Stimulated activated naive CD8-positive, alpha-beta T cell treated with anti-CD3 and anti-CD28 coated beads, Interleukin-15, amount 100 ng/mL, for 72 hours (primary cell): ENCODE results near the gene UBE2F.
"Not testable (repeated sequence)": the region's sequence is repeated elsewhere in the genome, so short reads cannot be mapped to it uniquely, and the experiment has no call there.

Experiments
- ATAC-seq: fragments of 150-1000 bp; cut with Tn5 transposase; 2 replicates; pipeline ENCODE4 v1.10.0; 2021; ENCODE audit warnings: mild to moderate bottlenecking, moderate library complexity
- DNase-seq, 2 donors: peaks; one replicate each; pipeline ENCODE4 v3.0.0; 2021 to 2022
- H3K27ac Mint-ChIP-seq, 2 donors: one replicate each; pipeline ENCODE4 v1.8.0; 2022; ENCODE audit warnings: mild to moderate bottlenecking in 2 of 2, mixed read lengths in 2 of 2, moderate library complexity in 2 of 2
- H3K27me3 Mint-ChIP-seq: one replicate; pipeline ENCODE4 v1.8.0; 2022; ENCODE audit warnings: mixed read lengths
- H3K4me1 Mint-ChIP-seq: one replicate; pipeline ENCODE4 v1.8.0; 2022; ENCODE audit warnings: mild to moderate bottlenecking, mixed read lengths
- H3K4me3 Mint-ChIP-seq, 2 donors: one replicate each; pipeline ENCODE4 v1.8.0; 2022; ENCODE audit warnings: mild to moderate bottlenecking in 2 of 2, mixed read lengths in 2 of 2, moderate library complexity in 1 of 2
- H3K9me3 Mint-ChIP-seq, 2 donors: one replicate each; pipeline ENCODE4 v1.8.0; 2022; ENCODE audit warnings: mixed read lengths in 2 of 2

UBE2F gene

GRCh38 chr2:238060096-238060541 lies 93.3 kb downstream of the UBE2F start:
- H3K9me3 Mint-ChIP-seq = peaks cover 0 to 4% of the 10 kb centered on the region in 2 donors
- peak overlapping the region; percentile 94 to 97 for H3K27ac Mint-ChIP-seq
- H3K4me3 Mint-ChIP-seq = peak overlapping the region; percentile 92 to 99
- H3K4me1 Mint-ChIP-seq = peaks cover 61% of the 10 kb centered on the region
- ATAC-seq = no peak
- no peak for DNase-seq
- peaks cover 21% of the 10 kb centered on the region for H3K27me3 Mint-ChIP-seq

DNA sequence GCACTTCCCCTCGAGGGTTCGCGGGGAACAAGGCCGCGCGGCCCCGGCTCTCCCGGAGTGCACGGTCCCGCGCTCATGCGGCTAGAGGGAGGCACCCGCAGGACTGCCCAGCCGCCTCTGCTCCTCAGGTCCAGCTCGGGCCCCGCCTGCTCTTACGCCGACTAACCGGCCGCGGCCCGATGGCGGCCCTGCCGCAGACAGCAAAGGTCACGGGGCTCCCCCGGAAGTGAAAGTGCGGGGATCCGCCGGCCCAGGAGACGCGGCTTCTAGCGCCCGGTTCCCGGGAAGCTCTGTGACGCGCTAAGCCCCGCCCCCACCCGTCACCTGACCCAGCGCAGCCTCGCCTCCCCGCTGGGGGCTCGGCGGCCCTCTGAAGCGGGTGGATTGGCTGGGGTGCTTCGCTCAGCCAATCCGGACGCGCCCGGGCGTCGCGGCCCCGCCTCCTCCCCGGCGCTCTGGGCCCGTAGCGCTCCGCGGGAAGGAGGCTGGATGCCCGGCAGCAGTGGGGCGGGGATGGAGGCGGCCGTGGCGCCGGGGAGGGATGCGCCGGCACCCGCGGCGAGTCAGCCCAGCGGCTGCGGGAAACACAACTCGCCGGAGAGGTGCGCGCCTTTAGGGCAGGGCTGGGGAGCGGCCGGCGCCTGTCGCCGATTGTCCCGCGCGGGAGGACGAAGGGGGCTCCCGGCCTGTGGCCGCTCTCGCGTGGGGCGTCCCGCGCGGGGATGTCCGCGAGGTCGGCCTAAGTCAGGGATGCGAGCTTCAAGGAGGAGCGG lies 93.9 kb downstream of the UBE2F start, which contains the start of gene SCLY:
TSS of gene SCLY (plus strand) at position 460 of the 773 bp plus-strand sequence. CDS start at position 514, 54 bp downstream.
- ATAC-seq = peak; percentile 98
- peaks cover 20% of the 10 kb centered on the region for H3K27me3 Mint-ChIP-seq
- H3K4me1 Mint-ChIP-seq = peaks cover 64% of the 10 kb centered on the region
- peak within 1 kb of the TSS; percentile 92 to 99 for H3K4me3 Mint-ChIP-seq
- DNase-seq = peak; percentile 93 to 96
- H3K9me3 Mint-ChIP-seq = peaks cover 0 to 4% of the 10 kb centered on the region in 2 donors
- peak within 1 kb of the TSS; percentile 94 to 97 for H3K27ac Mint-ChIP-seq

DNA sequence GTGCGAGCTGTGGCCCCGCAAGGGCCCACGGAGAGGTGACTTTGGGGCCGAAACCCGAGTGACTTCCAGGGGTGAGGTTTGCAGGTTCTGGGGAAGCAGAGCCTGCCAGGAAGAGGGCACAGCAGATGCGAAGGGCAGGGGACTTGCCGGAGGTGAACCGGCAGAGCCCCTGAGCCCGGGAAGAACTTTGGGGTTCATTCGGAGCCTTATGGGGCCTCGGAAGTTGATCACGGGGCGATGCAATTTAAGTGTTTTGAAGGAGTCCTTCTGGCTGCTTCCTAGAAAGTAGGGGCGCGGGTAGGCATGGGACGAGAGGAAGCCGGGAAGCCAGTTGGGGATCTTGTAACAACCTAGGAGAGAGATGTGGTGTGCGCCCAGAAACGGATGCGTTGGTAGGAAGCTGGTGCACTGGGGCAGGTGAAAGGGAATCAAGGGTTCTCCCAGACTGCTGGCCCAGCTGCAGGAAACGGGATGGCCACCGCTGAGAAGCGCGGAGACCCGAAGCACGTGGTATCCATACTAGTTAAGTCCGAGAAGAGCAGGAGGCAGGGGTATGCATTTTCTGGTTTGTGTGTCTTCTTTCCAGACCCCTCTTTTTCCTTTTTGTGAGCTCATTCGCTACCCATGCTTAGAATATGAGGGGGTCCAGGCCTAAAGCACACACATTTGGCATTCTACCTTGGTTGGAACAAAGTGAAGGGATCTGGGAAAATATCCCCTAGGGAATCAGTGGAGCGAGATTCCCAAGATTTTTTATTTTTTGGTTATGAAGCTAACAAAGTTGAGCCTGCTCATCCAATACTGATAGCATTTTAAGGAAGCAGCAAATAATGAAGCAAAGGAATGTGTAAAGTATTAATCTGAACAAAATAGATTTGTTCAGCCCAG lies 94.7 kb downstream of the UBE2F start:
- peak overlapping the region; percentile 92 to 99 for H3K4me3 Mint-ChIP-seq
- ATAC-seq = peak; percentile 25
- peaks cover 6 to 8% of the 10 kb centered on the region in 2 donors for H3K9me3 Mint-ChIP-seq
- no peak for DNase-seq
- H3K27me3 Mint-ChIP-seq = peaks cover 12% of the 10 kb centered on the region
- H3K4me1 Mint-ChIP-seq = peaks cover 72% of the 10 kb centered on the region
- peak overlapping the region; percentile 89 to 97 for H3K27ac Mint-ChIP-seq

DNA sequence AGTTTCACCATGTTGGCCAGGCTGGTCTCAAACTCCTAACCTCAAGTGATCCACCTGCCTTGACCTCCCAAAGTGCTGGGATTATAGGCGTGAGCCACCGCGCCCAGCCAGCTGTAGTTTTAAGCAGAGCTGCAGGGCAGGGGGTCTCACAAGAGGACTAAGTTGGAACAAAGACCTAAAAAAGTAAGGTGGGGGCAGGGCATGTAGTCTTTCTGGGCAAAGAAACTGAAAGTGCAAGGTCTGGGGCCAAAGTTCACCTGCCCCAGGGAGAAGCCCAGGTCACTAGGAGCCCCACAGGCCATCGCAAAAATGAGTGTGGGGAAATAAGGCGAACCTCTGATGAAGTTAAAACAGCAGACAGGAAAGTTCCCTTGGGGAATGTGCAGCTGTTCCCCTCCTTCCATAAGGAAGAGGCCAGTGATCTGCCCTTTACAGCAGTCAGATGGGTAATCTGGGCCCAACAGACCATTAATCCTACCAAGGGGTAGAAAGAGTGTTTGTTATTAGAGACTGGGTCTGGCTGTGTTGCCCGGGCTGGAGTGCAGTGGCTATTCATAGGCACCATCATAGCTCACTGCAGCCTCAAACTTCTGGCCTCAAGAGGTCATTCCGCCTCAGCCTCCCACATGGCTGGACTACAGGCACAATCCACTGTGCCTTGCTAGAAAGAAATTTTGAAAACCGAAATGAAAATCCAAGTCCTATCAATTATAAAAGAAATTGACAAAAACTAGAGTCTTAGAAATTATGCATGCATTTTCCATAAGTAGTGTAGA lies 96.8 kb downstream of the UBE2F start:
- ATAC-seq (no peak), DNase-seq (no peak)
- peak overlapping the region in 1 of 2 donors; percentile 75 for H3K27ac Mint-ChIP-seq
- no peaks in the 10 kb centered on the region for H3K27me3 Mint-ChIP-seq
- H3K9me3 Mint-ChIP-seq = peaks cover 21 to 23% of the 10 kb centered on the region in 2 donors
- H3K4me1 Mint-ChIP-seq = peaks cover 84% of the 10 kb centered on the region
- H3K4me3 Mint-ChIP-seq = peak overlapping the region; percentile 92 to 99

DNA sequence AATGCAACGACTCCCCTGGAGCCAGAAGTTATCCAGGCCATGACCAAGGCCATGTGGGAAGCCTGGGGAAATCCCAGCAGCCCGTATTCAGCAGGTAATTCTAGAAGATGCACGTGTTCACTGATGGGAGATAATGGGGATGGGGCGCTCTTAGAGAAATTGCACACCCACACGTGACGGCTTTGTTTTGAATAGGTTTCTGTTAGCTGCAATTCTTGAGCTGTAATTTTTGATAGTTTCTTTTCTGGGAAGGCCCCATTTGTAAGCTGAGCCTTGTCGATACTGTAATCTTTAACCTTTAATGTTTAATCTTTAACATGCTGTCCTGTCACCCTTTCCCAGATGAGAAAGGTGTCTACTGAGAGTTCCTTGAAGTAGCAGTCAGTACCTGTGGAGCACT lies 97.6 kb downstream of the UBE2F start:
- Mint-ChIP-seq H3K9me3 (peaks cover 21 to 23% of the 10 kb centered on the region in 2 donors), H3K4me3 (peak overlapping the region in 1 of 2 donors; percentile 48), H3K4me1 (peaks cover 86% of the 10 kb centered on the region), H3K27ac (no peak overlapping the region), H3K27me3 (no peaks in the 10 kb centered on the region)
- ATAC-seq (no peak), DNase-seq (no peak)

DNA sequence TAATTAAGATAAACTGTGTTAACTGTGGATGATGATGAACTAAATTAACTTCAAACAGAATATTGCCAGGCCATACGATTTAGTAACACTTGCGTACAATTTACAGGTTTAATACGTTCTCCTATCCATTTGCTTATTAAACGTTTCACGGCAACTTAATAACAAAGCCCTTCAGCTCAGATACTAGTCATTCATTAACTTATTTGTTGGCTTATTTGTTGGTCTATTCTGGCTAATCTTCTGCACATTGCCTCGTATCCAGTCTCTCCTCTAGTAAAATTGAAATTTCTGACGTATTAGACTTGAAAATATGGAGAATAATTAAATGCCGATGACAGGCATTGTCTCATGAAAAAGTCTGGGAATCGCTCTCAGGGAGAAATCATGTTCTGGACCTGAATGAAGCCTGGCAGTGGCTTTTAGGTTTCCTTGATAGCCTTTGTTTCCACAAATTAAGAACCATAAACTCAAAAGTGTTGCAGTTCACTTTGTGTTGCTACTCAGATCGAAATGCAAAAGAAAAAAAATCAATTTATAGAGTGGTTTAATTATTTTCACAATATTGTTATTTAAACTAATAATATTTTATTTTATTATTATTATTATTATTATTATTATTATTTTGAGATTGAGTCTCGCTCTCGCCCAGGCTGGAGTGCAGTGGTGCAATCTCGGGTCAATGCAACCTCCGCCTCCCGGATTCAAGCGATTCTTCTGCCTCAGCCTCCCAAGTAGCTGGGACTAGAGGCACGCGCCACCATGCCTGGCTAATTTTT lies 98.4 kb downstream of the UBE2F start:
- ATAC-seq = no peak
- H3K27ac Mint-ChIP-seq = no peak overlapping the region
- H3K4me3 Mint-ChIP-seq = no peak overlapping the region
- no peak for DNase-seq
- H3K27me3 Mint-ChIP-seq = no peaks in the 10 kb centered on the region
- H3K4me1 Mint-ChIP-seq = peaks cover 85% of the 10 kb centered on the region
- H3K9me3 Mint-ChIP-seq = peaks cover 17 to 23% of the 10 kb centered on the region in 2 donors

GRCh38 chr2:238066218-238066617 lies 99.4 kb downstream of the UBE2F start:
- Mint-ChIP-seq H3K4me1 (peaks cover 83% of the 10 kb centered on the region), H3K4me3 (peak overlapping the region; percentile 23 to 24), H3K9me3 (peaks cover 17 to 23% of the 10 kb centered on the region in 2 donors), H3K27me3 (no peaks in the 10 kb centered on the region), H3K27ac (peak overlapping the region; percentile 49 to 89)
- no peak for DNase-seq
- no peak for ATAC-seq

DNA sequence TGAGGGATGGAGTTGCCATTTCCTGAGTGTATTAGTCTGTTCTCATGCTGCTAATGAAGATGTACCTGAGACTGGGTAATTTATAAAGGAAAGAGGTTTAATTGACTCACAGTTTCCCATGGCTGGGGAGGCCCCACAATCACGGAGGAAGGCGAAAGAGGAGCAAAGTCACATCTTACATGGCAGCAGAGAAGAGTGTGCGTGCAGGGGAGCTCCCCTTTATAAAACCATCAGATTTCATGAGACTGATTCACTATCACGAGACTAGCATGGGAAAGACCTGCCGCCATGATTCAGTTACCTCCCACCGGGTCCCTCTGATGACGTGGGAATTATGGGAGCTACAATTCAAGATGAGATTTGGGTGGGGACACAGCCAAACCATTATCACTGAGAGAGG lies 99.9 kb downstream of the UBE2F start:
- ATAC-seq (peak; percentile 73), DNase-seq (peak; percentile 15 to 62)
- Mint-ChIP-seq H3K4me1 (peaks cover 82% of the 10 kb centered on the region), H3K27ac (peak overlapping the region; percentile 10 to 89), H3K4me3 (peak overlapping the region; percentile 23 to 24), H3K9me3 (peaks cover 17 to 23% of the 10 kb centered on the region in 2 donors)
- not testable (repeated sequence) for H3K27me3 Mint-ChIP-seq

DNA sequence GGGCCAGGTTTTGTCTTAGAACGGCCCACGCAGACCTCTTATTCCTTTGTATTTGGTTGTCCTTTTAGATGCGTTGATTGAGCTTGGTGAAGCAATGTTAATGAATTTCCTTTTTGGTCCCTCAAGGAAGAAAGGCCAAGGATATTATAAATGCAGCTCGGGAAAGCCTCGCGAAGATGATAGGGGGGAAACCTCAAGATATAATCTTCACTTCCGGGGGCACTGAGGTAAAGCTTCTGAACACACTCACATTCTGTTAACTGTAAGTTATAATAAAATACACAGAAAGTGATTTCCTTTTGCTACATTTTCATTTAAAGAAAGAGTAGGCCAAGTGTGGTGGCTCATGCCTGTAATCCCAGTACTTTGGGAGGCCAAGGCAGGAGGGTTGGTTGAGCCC lies 101.1 kb downstream of the UBE2F start:
- Mint-ChIP-seq H3K4me3 (peak overlapping the region; percentile 13 to 63), H3K27ac (peak overlapping the region; percentile 74 to 91), H3K9me3 (peaks cover 21 to 23% of the 10 kb centered on the region in 2 donors), H3K27me3 (no peaks in the 10 kb centered on the region), H3K4me1 (peaks cover 79% of the 10 kb centered on the region)
- DNase-seq (no peak), ATAC-seq (no peak)

GRCh38 chr2:238069021-238069709 lies 102.4 kb downstream of the UBE2F start:
- Mint-ChIP-seq H3K4me3 (peak overlapping the region; percentile 68 to 85), H3K4me1 (peaks cover 67% of the 10 kb centered on the region)
- ATAC-seq = peak; percentile 64

DNA sequence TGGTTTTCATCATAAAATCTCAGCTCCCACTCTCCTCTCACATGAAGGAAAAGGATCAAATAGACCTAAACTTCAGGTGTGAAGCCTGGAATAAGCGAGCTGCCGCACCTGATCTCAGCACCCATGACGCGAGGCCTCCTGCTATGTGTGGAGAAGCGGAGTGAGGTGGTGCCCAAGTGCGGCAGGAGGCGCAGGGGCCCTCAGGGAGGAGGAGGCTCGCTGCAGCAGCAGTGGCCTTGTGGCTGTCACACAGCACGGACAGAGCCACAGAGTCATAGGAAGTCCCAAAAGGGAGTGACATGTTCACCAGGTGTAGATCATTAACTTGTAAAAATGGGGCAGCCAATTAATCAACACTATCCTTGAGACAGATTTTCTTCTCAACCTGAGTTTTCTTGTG lies 103.1 kb downstream of the UBE2F start:
- H3K9me3 Mint-ChIP-seq = peaks cover 23% of the 10 kb centered on the region in 2 donors
- peaks cover 61% of the 10 kb centered on the region for H3K4me1 Mint-ChIP-seq
- H3K27ac Mint-ChIP-seq = peak overlapping the region; percentile 12 to 71
- H3K27me3 Mint-ChIP-seq = no peaks in the 10 kb centered on the region
- peak overlapping the region; percentile 11 to 85 for H3K4me3 Mint-ChIP-seq
- no peak for ATAC-seq
- DNase-seq = no peak

More at GRCh38 chr2:238069021-238069709, 102.4 kb downstream of the UBE2F start:
- Mint-ChIP-seq H3K9me3 (peaks cover 23% of the 10 kb centered on the region in 2 donors), H3K27me3 (no peaks in the 10 kb centered on the region), H3K27ac (peak overlapping the region; percentile 12 to 71)
- peak in 1 of 2 donors; percentile 6 for DNase-seq

DNA sequence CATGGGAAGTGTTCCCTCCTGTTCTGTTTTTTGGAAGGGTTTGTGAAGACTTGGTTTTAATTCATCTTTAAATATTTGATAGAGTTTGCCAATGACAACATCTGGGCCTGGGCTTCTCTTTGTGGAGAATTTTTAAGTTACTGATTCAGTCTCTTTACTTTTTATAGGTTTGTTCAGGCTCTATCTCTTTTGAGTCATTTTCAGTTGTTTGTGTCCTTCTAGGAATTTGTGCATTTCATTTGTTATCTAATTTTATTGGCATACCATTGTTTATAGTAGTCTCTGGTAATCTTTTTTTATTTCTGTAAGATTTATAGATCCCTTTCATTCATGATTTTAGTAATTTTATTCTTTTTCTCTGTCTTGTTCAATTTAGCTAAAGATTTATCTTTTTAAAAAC lies 108.6 kb downstream of the UBE2F start:
- Mint-ChIP-seq H3K4me1 (peaks cover 48% of the 10 kb centered on the region), H3K9me3 (peaks cover 0 to 6% of the 10 kb centered on the region in 2 donors), H3K4me3 (no peak overlapping the region), H3K27ac (no peak overlapping the region), H3K27me3 (no peaks in the 10 kb centered on the region)
- ATAC-seq = no peak
- DNase-seq = no peak

DNA sequence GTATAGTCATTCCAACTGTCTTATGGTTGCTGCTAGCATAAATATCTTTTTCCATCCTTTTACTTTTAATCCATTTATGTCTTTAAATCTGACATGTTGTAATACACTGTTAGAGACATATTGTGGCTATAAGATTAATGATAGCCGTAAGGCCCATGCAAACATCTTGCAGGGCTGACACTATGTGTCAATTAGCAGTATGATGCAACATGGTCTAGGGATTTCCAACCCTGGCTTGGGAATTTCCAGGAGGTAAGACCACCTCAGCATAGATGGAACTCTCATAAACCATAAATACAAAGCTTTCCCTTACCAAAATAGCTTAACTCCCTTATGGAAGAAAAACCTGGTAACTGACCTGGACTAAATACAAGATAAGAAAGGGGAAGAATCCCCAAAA lies 110.5 kb downstream of the UBE2F start:
- DNase-seq (no peak), ATAC-seq (no peak)
- Mint-ChIP-seq H3K27ac (peak overlapping the region; percentile 67 to 85), H3K27me3 (no peaks in the 10 kb centered on the region), H3K4me1 (peaks cover 39% of the 10 kb centered on the region), H3K9me3 (peaks cover 0 to 6% of the 10 kb centered on the region in 2 donors), H3K4me3 (no peak overlapping the region)

DNA sequence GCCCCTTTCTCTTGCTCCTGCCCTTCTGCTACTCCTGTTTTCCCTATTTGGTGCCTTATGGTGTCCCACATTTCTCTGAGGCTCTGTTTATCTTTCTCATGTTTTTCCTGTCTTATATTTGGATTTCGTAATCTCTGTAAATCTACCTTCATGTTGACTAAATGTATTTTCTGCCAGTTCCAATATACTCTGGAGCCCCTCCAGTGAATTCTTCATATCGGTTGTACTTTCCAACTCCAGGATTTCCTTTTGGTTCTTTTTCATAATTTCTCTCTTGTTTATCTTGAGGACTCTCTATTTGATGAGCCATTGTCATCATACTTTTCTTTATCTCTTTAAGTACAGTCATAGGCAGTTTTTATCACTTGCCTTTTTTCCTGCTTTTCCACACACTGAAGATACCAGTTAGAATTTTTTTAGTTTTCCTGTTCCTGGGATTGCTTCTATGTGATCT lies 113.1 kb downstream of the UBE2F start:
- H3K27ac Mint-ChIP-seq = no peak overlapping the region
- H3K9me3 Mint-ChIP-seq = no peaks in the 10 kb centered on the region
- DNase-seq (no peak), ATAC-seq (no peak)
- H3K27me3 Mint-ChIP-seq = no peaks in the 10 kb centered on the region
- peaks cover 33% of the 10 kb centered on the region for H3K4me1 Mint-ChIP-seq
- no peak overlapping the region for H3K4me3 Mint-ChIP-seq
